ENCODE data around the gene HPCAL4.

Gene HPCAL4

DNA sequence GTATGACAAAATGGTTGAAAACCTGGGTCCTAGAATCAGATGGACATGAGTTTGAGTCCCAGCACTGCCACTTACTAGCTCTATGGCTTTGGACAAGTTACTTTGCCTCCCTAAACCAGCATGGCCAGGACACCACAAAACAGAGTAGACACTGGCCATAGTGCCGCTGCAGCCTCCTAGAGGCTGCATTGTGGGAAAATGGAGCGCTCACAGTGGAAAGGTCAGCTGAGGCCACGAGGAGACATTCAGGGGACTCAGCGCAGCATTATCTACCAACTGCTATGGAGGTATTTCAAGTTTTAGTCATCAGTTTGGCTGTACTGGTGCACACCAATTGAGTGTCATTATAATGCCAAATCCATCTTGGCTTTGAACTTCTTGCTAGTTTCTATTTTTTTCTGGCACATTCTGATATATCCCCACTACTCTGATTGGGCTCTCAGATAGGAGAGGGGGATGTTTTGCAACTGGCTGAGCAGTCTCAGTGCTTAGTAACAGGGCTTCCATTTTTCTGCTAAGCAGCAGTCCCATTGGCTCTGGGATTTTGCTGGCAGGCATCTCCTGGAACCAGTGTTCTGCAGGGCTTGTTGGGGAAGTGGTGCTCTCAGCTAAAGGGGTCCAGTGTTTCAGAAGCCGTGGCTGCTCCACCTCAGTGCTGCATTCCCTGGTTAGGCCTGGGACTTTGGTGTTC lies 35.5 kb downstream of the HPCAL4 start:
- Histone ChIP-seq H2AFZ (ENCODE audit: low read depth, low read length) (no peak overlapping the region), H3K27ac (ENCODE audit: low read length) (no peak overlapping the region), H3K79me2 (ENCODE audit: insufficient read depth, low read length) (no peaks in the 10 kb centered on the region), H4K20me1 (ENCODE audit: insufficient read depth, low read length) (0 out of 2 replicates have a peak, but pooled peaks cover 3% of the 10 kb centered on the region), H3K9ac (ENCODE audit: low read depth, low read length) (no peak overlapping the region), H3K9me3 (ENCODE audit: insufficient read depth, low read length, severe bottlenecking) (no peaks in the 10 kb centered on the region), H3K4me3 (ENCODE audit: low read depth in 1 of 2, low read length in 2 of 2) (no peak overlapping the region), H3K4me2 (ENCODE audit: insufficient read depth, low read length) (no peak overlapping the region), H3K36me3 (ENCODE audit: insufficient read depth, low read length) (no peaks in the 10 kb centered on the region), H3K4me1 (ENCODE audit: insufficient read depth, low read length) (peaks cover 4% of the 10 kb centered on the region; the same call in 1 of the 2 replicates), H3K27me3 (ENCODE audit: insufficient read depth, low read length, poor library complexity) (peaks cover 10% of the 10 kb centered on the region)
- no peak for TF ChIP-seq EZH2 (IDR thresholded peaks at IDR 0.05; ENCODE audit: borderline replicate concordance, low read depth, low read length, severe bottlenecking)
- TF ChIP-seq CTCF (IDR thresholded peaks at IDR 0.05; ENCODE audit: borderline replicate concordance, extremely low read depth, low read length, poor library complexity, severe bottlenecking): no peak
- ATAC-seq (ENCODE audit: insufficient read depth, low read depth): no peak
- no peak for DNase-seq

DNA sequence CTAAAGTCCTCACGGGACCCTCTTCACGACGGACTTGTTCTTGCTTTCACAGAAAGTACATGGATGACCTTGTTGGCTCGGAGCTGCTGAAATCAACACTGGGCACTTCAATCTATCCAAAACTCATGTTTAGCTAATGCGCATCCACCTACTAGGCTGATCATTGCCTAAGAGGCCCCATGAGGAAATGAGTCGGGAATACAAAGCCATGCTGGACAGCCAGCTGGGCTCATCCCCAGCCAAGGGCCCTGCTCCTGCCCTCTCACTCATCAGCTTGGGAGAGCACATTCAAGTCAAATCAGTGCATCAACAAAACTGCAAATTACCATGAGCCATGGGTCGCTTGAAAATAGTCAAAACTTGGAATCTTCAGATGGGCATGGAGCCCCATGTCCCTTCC lies 36.9 kb downstream of the HPCAL4 start:
- no peaks in the 10 kb centered on the region for H3K36me3 ChIP-seq (ENCODE audit: insufficient read depth, low read length)
- no peak overlapping the region for H3K27ac ChIP-seq (ENCODE audit: low read length)
- peaks cover 4% of the 10 kb centered on the region; the same call in 1 of the 2 replicates for H3K4me1 ChIP-seq (ENCODE audit: insufficient read depth, low read length)
- no peak for ATAC-seq (ENCODE audit: insufficient read depth, low read depth)
- DNase-seq: no peak
- H3K9ac ChIP-seq (ENCODE audit: low read depth, low read length): no peak overlapping the region
- peaks cover 10% of the 10 kb centered on the region for H3K27me3 ChIP-seq (ENCODE audit: insufficient read depth, low read length, poor library complexity)
- 0 out of 2 replicates have a peak, but pooled peaks cover 3% of the 10 kb centered on the region for H4K20me1 ChIP-seq (ENCODE audit: insufficient read depth, low read length)
- no peaks in the 10 kb centered on the region for H3K79me2 ChIP-seq (ENCODE audit: insufficient read depth, low read length)
- H3K4me2 ChIP-seq (ENCODE audit: insufficient read depth, low read length): no peak overlapping the region
- no peak overlapping the region for H2AFZ ChIP-seq (ENCODE audit: low read depth, low read length)
- no peaks in the 10 kb centered on the region for H3K9me3 ChIP-seq (ENCODE audit: insufficient read depth, low read length, severe bottlenecking)
- no peak for TF ChIP-seq EZH2 (IDR thresholded peaks at IDR 0.05; ENCODE audit: borderline replicate concordance, low read depth, low read length, severe bottlenecking)
- TF ChIP-seq CTCF (IDR thresholded peaks at IDR 0.05; ENCODE audit: borderline replicate concordance, extremely low read depth, low read length, poor library complexity, severe bottlenecking): no peak
- no peak overlapping the region for H3K4me3 ChIP-seq (ENCODE audit: low read depth in 1 of 2, low read length in 2 of 2)

DNA sequence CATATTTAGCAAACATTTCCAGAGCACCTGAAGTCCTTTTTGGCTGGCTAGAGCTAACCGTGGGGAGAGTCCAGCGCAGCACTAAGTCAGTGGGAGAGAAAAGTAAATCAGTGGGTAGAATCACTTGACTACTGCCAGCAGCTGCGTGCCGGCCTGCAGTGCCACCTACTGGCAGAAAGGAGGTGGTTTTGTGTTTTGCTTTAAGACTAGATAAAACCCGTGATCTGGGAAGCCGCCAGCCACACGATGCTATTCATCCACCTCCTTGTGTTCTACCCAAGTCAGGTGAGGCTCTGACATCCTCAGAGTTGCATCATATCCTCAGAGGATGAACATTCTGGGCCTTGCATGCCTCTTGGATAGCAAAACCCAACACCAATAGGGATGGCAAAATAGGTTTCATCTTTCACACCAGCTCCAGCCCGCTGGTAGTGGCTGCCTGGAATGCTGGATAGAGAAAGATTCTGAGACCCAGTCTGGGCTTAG lies 37.6 kb downstream of the HPCAL4 start:
- Histone ChIP-seq H4K20me1 (ENCODE audit: insufficient read depth, low read length) (0 out of 2 replicates have a peak, but pooled peaks cover 3% of the 10 kb centered on the region), H3K4me1 (ENCODE audit: insufficient read depth, low read length) (peaks cover 4% of the 10 kb centered on the region; the same call in 1 of the 2 replicates), H3K4me3 (ENCODE audit: low read depth in 1 of 2, low read length in 2 of 2) (no peak overlapping the region), H3K36me3 (ENCODE audit: insufficient read depth, low read length) (no peaks in the 10 kb centered on the region), H3K79me2 (ENCODE audit: insufficient read depth, low read length) (no peaks in the 10 kb centered on the region), H3K4me2 (ENCODE audit: insufficient read depth, low read length) (no peak overlapping the region), H3K27ac (ENCODE audit: low read length) (no peak overlapping the region), H2AFZ (ENCODE audit: low read depth, low read length) (no peak overlapping the region), H3K9me3 (ENCODE audit: insufficient read depth, low read length, severe bottlenecking) (no peaks in the 10 kb centered on the region), H3K27me3 (ENCODE audit: insufficient read depth, low read length, poor library complexity) (peaks cover 10% of the 10 kb centered on the region), H3K9ac (ENCODE audit: low read depth, low read length) (no peak overlapping the region)
- TF ChIP-seq CTCF (IDR thresholded peaks at IDR 0.05; ENCODE audit: borderline replicate concordance, extremely low read depth, low read length, poor library complexity, severe bottlenecking) (peak; percentile 89), EZH2 (IDR thresholded peaks at IDR 0.05; ENCODE audit: borderline replicate concordance, low read depth, low read length, severe bottlenecking) (no peak)
- ATAC-seq (ENCODE audit: insufficient read depth, low read depth) (peak; percentile 78), DNase-seq (peak; percentile 73)
